Nephron (organoid): ENCODE measurements around the gene FGGY.

Experiments
- H3K27ac Mint-ChIP-seq, 3 experiments: 2 replicates each; pipeline ENCODE4 v1.8.0; 2020; ENCODE audit warnings: mixed read lengths in 3 of 3, mild to moderate bottlenecking in 2 of 3, moderate library complexity in 1 of 3
- H3K27me3 Mint-ChIP-seq: 2 replicates; pipeline ENCODE4 v1.8.0; 2021; ENCODE audit warnings: low read depth, mild to moderate bottlenecking, moderate library complexity, mixed read lengths
- H3K36me3 Mint-ChIP-seq: 2 replicates; pipeline ENCODE4 v1.8.0; 2020; ENCODE audit warnings: low read depth, mixed read lengths
- H3K4me1 Mint-ChIP-seq: 2 replicates; pipeline ENCODE4 v1.8.0; 2020; ENCODE audit warnings: mixed read lengths
- H3K4me3 Mint-ChIP-seq, 3 experiments: 2 replicates each; pipeline ENCODE4 v1.8.0; 2020; ENCODE audit warnings: mild to moderate bottlenecking in 3 of 3, mixed read lengths in 3 of 3, moderate library complexity in 2 of 3
- H3K9me3 Mint-ChIP-seq: 2 replicates; pipeline ENCODE4 v1.8.0; 2020; ENCODE audit warnings: mixed read lengths
- TF ChIP-seq, protein P1 (sequence below), 3 experiments: fragments of 200-600 bp; sonication (generic); IDR thresholded peaks; one replicate each; pipeline ENCODE4 v1.5.0; 2021; ENCODE audit warnings: antibody characterized with exemption in 3 of 3; ENCODE audit not compliant: unreplicated experiment in 3 of 3

FGGY gene

GRCh38 chr1:59678040-59678439 lies 381.1 kb downstream of the FGGY start:
- TF ChIP-seq, protein P1, sequence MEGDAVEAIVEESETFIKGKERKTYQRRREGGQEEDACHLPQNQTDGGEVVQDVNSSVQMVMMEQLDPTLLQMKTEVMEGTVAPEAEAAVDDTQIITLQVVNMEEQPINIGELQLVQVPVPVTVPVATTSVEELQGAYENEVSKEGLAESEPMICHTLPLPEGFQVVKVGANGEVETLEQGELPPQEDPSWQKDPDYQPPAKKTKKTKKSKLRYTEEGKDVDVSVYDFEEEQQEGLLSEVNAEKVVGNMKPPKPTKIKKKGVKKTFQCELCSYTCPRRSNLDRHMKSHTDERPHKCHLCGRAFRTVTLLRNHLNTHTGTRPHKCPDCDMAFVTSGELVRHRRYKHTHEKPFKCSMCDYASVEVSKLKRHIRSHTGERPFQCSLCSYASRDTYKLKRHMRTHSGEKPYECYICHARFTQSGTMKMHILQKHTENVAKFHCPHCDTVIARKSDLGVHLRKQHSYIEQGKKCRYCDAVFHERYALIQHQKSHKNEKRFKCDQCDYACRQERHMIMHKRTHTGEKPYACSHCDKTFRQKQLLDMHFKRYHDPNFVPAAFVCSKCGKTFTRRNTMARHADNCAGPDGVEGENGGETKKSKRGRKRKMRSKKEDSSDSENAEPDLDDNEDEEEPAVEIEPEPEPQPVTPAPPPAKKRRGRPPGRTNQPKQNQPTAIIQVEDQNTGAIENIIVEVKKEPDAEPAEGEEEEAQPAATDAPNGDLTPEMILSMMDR (IDR thresholded peaks at IDR 0.05; ENCODE audit: unreplicated experiment in 3 of 3) = no peak
- H3K9me3 Mint-ChIP-seq = no peaks in the 10 kb centered on the region
- peak overlapping the region; percentile 31 to 83 (median 68) for H3K27ac Mint-ChIP-seq
- no peak overlapping the region for H3K4me3 Mint-ChIP-seq
- H3K27me3 Mint-ChIP-seq = no peaks in the 10 kb centered on the region
- peaks cover 53% of the 10 kb centered on the region for H3K4me1 Mint-ChIP-seq
- H3K36me3 Mint-ChIP-seq = no peaks in the 10 kb centered on the region

- Mint-ChIP-seq H3K9me3 (no peaks in the 10 kb centered on the region), H3K4me1 (peaks cover 53% of the 10 kb centered on the region)
Observed at GRCh38 chr1:59678493-59679228, 381.8 kb downstream of the FGGY start.

GRCh38 chr1:59680044-59680443 lies 383.1 kb downstream of the FGGY start:
- H3K36me3 Mint-ChIP-seq = no peaks in the 10 kb centered on the region
- TF ChIP-seq, protein P1 (IDR thresholded peaks at IDR 0.05; ENCODE audit: unreplicated experiment in 3 of 3) = no peak
- H3K27me3 Mint-ChIP-seq = no peaks in the 10 kb centered on the region
- H3K4me1 Mint-ChIP-seq = peaks cover 53% of the 10 kb centered on the region
- H3K4me3 Mint-ChIP-seq = no peak overlapping the region
- H3K27ac Mint-ChIP-seq = peak overlapping the region in 1 of 3 experiments; percentile 58
- no peaks in the 10 kb centered on the region for H3K9me3 Mint-ChIP-seq

More at GRCh38 chr1:59678493-59679228, 381.8 kb downstream of the FGGY start:
- TF ChIP-seq, protein P1 (IDR thresholded peaks at IDR 0.05; ENCODE audit: unreplicated experiment in 3 of 3) = no peak
- H3K27me3 Mint-ChIP-seq = no peaks in the 10 kb centered on the region
- H3K27ac Mint-ChIP-seq = peak overlapping the region; percentile 31 to 83 (median 68)
- H3K36me3 Mint-ChIP-seq = no peaks in the 10 kb centered on the region
- no peak overlapping the region for H3K4me3 Mint-ChIP-seq

- no peak overlapping the region for H3K4me3 Mint-ChIP-seq
- peaks cover 5% of the 10 kb centered on the region for H3K27me3 Mint-ChIP-seq
- H3K36me3 Mint-ChIP-seq = no peaks in the 10 kb centered on the region
- H3K9me3 Mint-ChIP-seq = no peaks in the 10 kb centered on the region
- TF ChIP-seq, protein P1 (IDR thresholded peaks at IDR 0.05; ENCODE audit: unreplicated experiment in 3 of 3) = no peak
- H3K4me1 Mint-ChIP-seq = peaks cover 72% of the 10 kb centered on the region
- H3K27ac Mint-ChIP-seq = peak overlapping the region; percentile 46 to 58 (median 54)
Observed at GRCh38 chr1:59682396-59683080, 385.6 kb downstream of the FGGY start.

DNA sequence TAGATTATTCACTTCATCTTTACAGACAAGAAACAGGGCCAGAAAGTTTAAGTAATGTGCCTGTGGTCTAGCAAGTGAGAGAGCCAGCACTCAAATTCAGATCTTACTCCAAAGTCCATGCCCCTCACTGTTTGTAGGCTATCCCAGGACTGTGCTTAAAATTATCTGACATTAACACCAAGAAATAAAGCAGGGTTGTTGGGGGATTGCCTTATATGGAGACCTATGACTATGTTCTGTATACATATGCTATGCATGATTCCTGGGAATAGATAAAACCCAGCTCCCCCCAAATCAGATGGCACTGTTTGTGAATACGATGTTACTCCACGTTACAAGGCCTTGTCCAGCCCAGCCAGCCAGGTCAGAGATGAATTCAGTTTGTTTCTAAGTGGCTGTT lies 386.3 kb downstream of the FGGY start:
- H3K36me3 Mint-ChIP-seq = no peaks in the 10 kb centered on the region
- H3K27me3 Mint-ChIP-seq = peaks cover 5% of the 10 kb centered on the region
- no peak overlapping the region for H3K4me3 Mint-ChIP-seq
- peaks cover 65% of the 10 kb centered on the region for H3K4me1 Mint-ChIP-seq
- peak overlapping the region; percentile 7 to 58 (median 45) for H3K27ac Mint-ChIP-seq
- H3K9me3 Mint-ChIP-seq = no peaks in the 10 kb centered on the region
- TF ChIP-seq, protein P1 (IDR thresholded peaks at IDR 0.05; ENCODE audit: unreplicated experiment in 3 of 3) = no peak
